Activated CD8-positive, alpha-beta memory T cell treated with anti-CD3 and anti-CD28 coated beads for 24 hours (primary cell): ENCODE data around the gene SMKR1.
A peak's percentile ranks its signal among the peaks of the same experiment; 100 is the strongest.
"Not testable (repeated sequence)": the region's sequence is repeated elsewhere in the genome, so short reads cannot be mapped to it uniquely, and the experiment has no call there.

ENCODE experiments used
- DNase-seq: peaks from one replicate; pipeline ENCODE4 v3.0.0-alpha.2; 2020

The SMKR1 gene

DNA sequence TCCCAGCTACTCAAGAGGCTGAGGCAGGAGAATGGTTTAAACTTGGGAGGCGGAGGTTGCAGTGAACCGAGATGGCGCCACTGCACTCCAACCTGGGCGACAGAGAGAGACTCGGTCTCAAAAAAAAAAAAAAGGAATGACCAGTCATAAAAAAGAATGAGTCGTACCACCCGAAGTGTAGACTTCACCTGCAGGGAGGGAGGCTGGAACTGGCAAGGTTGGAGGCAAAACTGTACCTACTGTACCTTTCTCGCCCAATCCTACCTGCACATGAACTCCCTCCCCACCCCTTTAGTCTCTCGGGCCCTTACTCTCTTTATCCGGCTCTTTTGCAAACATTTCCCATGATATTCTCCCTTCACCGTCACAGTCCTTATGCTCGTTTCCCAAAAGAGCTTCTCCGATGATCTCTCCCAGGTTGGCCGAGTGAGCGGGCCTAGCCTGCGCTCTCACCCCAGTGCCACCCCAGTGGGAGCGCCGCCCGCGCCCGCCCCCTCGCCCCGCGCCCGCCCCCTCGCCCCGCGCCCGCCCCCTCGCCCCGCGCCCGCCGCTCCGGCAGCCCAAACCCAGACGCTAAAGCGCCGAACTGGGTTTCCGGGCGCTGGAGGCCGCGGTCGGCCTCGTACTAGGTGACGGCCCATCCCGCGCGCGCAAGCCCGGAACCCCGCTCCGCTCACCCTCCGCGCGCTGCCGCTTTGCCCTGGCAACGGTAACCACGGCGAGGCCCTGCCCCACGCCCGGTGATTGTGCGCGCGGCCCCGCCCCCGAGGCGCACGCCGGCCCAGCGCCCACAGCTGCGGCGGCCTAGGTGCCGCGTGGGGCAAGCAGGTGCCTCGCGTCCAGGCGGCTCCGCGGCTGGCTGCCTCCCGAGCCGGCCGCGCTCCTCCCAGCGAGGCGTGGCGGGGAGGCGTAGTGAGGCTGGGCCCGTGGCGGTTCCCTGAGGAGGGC, at the start of gene SMKR1:
Gene SMKR1 (plus strand): TSS at position 772 of the 948 bp plus-strand sequence. CDS start 294 bp downstream, outside the sequence.
- DNase-seq, result peak; percentile 93

DNA sequence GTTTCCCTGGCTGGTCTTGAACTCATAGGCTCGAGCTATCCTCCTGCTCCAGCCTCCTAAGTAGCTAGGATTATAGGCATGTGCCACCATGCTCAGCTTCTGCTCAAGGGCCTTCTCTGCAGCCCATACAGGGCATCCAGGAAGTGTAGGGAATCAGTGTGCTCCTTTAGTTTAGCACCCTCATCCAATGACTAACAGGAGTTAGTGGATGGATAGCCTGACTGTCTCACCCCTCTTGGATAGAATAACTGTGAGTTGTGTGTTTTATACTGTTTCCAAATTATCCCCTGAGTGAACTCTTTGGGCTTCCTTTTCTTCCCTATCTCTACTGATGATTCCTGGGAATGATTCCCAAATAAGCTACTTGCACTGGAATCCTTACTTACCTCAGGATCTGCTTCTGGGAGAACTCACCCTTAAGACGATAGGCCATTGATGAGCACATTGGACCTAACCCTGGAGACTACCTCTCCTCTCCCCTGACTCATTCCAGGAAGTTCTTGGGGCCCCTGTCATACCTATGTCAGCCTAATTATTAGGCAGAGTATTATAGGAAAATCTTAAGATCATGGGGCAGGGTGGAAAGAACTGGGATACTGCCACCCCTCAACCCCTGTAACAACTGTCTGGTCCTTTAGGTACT, 49.6 kb upstream of the SMKR1 start:
- no peak for DNase-seq

- no peak for DNase-seq
These were observed 48.7 kb upstream of the SMKR1 start for GRCh38 chr7:129453510-129454248.

GRCh38 chr7:129454249-129454551, 48.1 kb upstream of the SMKR1 start:
- DNase-seq, result no peak

- DNase-seq, result no peak
These were observed 45.9 kb upstream of the SMKR1 start for GRCh38 chr7:129456421-129456820.

DNA sequence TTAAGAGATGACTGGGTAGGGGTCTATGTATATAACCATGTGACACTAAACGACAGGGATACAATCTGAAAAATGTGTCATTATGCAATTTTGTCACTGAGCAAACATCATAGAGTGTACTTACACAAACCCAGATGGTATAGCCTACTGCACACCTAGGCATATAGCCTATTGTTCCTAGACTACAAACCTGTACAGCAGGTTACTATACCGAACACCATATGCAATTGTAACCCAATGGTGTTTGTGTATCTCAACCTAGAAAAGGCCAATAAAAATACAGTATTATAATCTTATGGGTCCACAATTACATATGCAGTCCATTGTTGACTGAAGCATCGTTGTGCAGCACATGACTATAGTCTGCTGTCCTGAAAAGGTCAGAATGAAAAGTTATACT, 45.2 kb upstream of the SMKR1 start:
- DNase-seq, result no peak

GRCh38 chr7:129458171-129458570, 44.2 kb upstream of the SMKR1 start:
- no peak for DNase-seq

GRCh38 chr7:129461809-129462208, 40.5 kb upstream of the SMKR1 start:
- no peak for DNase-seq

DNA sequence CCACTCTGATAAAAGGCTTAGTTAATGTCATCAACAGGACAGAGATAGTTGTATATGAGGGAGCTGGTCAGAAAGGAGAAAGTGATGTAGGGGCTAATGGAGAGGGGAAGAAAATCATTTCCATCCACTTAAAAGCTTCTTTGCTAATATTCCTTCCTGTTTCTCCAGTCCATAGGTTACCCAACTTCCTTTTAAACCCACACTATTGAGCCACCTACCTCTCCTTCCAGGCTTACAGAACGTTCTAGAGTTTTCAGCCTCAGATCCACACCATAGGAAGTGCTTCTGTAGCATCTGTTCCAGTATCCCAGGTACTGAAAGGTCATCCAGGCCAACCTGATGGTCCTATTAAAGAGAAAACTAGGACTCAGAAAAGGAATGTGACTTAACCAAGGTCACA, 39.9 kb upstream of the SMKR1 start:
- DNase-seq, result no peak

- no peak for DNase-seq
These were observed 38.1 kb upstream of the SMKR1 start for GRCh38 chr7:129464194-129464593.

DNA sequence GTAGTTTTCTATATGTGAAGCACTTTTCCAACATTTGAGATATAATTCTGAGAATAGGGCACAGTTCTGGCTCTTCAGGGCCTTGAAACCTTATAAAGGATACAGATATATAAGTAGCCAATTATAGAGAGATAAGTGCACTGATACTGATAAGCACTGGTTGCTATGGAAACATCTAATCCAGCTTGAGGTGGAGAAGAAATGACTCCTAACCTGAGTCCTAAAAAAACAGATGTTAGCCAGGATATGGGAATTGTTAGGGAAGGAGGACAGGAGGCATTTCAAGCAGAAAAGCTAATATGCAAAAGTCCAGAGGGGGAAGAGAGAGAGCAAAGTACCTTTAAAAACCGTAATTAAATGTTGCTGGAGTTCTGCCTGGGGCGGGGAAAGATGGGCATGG, 37.3 kb upstream of the SMKR1 start:
- DNase-seq, result no peak

DNA sequence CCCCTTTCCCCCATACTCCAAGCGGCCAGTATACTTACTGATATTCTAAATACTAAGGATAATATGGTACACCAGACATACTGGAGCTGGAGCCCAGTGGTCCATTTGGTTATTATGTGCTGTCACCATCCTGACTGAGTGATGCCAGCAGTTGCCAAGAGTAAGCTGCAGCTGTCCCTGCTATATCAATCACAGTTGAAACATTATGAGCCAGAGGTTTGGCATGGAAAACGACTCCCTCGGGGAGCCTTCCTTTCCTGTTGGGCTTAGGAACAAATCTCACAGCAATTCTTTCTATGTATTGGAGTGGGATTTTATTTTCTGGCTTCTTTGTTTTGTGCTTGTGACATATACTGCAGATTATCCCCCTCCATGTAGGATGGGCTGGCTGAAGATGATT, 35.5 kb upstream of the SMKR1 start:
- no peak for DNase-seq

- DNase-seq, result no peak
These were observed 34.2 kb upstream of the SMKR1 start for GRCh38 chr7:129468087-129468486.

- no peak for DNase-seq
These were observed 33.8 kb upstream of the SMKR1 start for GRCh38 chr7:129468547-129468946.

GRCh38 chr7:129469930-129470329, 32.4 kb upstream of the SMKR1 start:
- DNase-seq, result no peak

GRCh38 chr7:129470411-129470810, 31.9 kb upstream of the SMKR1 start:
- no peak for DNase-seq

DNA sequence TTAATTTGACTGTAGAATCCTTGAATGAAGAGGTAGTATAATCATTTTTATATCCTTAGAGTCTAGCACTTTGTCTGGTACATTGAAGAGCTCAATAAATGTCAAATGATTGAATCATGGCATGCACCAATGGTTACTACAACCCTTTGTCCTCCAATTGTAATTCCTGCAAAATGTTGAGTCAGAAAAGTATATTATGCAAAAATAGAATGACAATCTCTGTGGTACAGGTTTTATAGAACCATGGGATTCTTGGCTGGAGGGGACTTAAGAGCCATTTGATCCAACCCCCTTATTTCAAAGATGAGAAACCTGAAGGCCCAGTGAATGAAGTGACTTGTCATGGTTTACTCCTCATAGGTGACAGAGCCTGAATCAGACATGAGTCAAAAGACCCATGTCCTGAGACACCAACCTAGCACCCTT, 30.9 kb upstream of the SMKR1 start:
- DNase-seq, result no peak

DNA sequence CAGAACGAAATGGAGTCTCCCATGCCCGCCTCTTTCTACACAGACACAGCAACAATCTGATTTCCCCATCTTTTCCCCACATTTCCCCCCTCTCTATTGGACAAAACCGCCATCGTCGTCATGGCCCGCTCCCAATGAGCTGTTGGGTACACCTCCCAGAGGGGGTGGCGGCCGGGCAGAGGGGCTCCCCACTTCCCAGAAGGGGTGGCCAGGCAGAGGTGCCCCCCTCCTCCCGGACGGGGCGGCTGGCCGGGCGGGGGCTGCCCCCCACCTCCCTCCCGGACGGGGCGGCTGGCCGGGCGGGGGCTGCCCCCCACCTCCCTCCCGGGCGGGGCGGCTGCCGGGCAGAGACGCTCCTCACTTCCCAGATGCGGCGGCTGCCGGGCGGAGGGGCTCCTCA, 26.4 kb upstream of the SMKR1 start:
- peak; percentile 37 for DNase-seq

GRCh38 chr7:129476398-129476797, 25.9 kb upstream of the SMKR1 start:
- peak; percentile 33 for DNase-seq

- DNase-seq, result no peak
These were observed 22.5 kb upstream of the SMKR1 start for GRCh38 chr7:129479831-129480230.

- DNase-seq, result no peak
These were observed 21.5 kb upstream of the SMKR1 start for GRCh38 chr7:129480674-129481363.

DNA sequence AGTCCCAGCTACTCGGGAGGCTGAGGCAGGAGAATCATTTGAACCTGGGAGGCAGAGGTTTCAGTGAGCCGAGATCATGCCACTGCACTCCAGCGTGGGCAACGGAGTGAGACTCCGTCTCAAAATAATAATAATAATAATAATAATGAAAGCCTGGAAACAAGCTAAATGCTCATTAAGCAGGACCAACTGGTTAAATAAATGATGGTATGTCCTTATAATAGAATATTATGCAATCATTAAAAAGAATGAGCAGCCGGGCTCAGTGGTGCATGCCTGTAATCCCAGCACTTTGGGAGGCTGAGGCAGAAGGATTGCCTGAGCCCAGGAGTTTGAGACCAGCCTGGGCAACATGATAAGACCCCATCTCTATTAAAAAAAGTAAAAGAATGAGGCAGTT, 21.0 kb upstream of the SMKR1 start:
- not testable (repeated sequence) for DNase-seq

DNA sequence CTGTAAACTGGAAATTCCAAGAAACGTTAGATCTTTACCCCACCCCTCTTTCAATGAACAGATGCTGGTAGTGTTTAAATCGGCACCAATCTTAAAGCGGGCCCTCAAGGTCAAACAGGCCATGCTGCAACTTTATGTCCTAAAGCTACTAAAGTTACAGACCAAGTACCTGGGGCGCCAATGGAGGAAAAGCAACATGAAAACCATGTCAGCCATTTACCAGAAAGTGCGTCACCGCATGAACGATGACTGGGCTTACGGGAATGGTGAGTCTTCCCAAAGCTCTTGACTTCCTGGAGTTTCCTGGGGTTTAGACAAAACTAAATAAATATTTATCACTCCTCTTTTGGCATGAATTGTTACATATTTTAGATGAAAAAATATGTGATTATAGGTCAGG, 19.6 kb upstream of the SMKR1 start:
- DNase-seq, result peak; percentile 28
